GM12878 (cell line): ENCODE measurements around the gene OSGIN1. TPM values are rescaled to one million over a fixed set of nuclear protein-coding genes. Genes with fewer than 3 reads are reported as not detected.
A peak's percentile ranks its signal among the peaks of the same experiment; 100 is the strongest.

ENCODE experiments used
- ATAC-seq: fragments of 200-7000 bp; cut with Tn5 transposase; 3 replicates; pipeline ENCODE4 v1.9.1; 2020; ENCODE audit warnings: mild to moderate bottlenecking, moderate library complexity
- BruUV-seq: library from RNA; stranded (reverse); fragments of 400-500 nt; replicated peaks from 2 replicates; lab custom pipeline; 2021; lab: Mats Ljungman, UMichigan
- CTCF ChIA-PET: fragments of 300-600 bp; sonication (Branson Sonifier 250); formaldehyde crosslinking; extraction: SDS; loops from one replicate; lab custom pipeline; 2021; ENCODE audit warnings: inconsistent platforms; lab: Yijun Ruan, JAX
- POLR2A ChIA-PET: fragments of 350-600 bp; formaldehyde crosslinking; extraction: SDS; loops from one replicate; lab custom pipeline; 2021; ENCODE audit warnings: inconsistent platforms; lab: Charles Lee
- RAD21 ChIA-PET: fragments of 300-600 bp; sonication (Branson Sonifier 250); formaldehyde crosslinking; loops from one replicate; lab custom pipeline; 2023; ENCODE audit warnings: antibody characterized with exemption; ENCODE audit not compliant: unreplicated experiment; lab: Charles Lee
- SMC1A ChIA-PET: fragments of 300-600 bp; sonication (Branson Sonifier 250); formaldehyde crosslinking; loops from one replicate; lab custom pipeline; 2023; ENCODE audit not compliant: unreplicated experiment, uncharacterized antibody; lab: Charles Lee
- DNase-seq: peaks from one replicate; pipeline ENCODE4 v3.0.0-alpha.2; 2011; ENCODE audit warnings: low read depth, low spot score
- FAIRE-seq: peaks from 3 replicates; lab custom pipeline; 2011; peaks lifted over from hg19 to GRCh38; lab: Jason Lieb, UNC
- H2AFZ ChIP-seq: 2 replicates; pipeline ENCODE4 v1.6.0; 2011; ENCODE audit warnings: low read depth, low read length, control low read depth; ENCODE audit not compliant: control insufficient read depth
- H3K27ac ChIP-seq: 2 replicates; pipeline ENCODE4 v1.5.1; 2011; ENCODE audit warnings: control low read depth; ENCODE audit not compliant: control insufficient read depth, insufficient read depth
- H3K27me3 ChIP-seq, 2 experiments: replicated peaks in 1 of 2; 2 replicates each; pipeline versions ENCODE4 v1.6.0 to v1.6.1; 2011; ENCODE audit warnings: low read length in 1 of 2; ENCODE audit not compliant: control insufficient read depth in 2 of 2, insufficient read depth in 2 of 2
- H3K36me3 ChIP-seq, 2 experiments: 2 replicates each; pipeline ENCODE4 v1.5.1; 2011; ENCODE audit warnings: low read length in 1 of 2; ENCODE audit not compliant: control insufficient read depth in 2 of 2, insufficient read depth in 2 of 2
- H3K4me1 ChIP-seq: 2 replicates; pipeline ENCODE4 v1.6.1; 2011; ENCODE audit warnings: mild to moderate bottlenecking, low read length, moderate library complexity, mixed read lengths; ENCODE audit not compliant: control insufficient read depth, insufficient read depth
- H3K4me2 ChIP-seq: 2 replicates; pipeline ENCODE4 v1.6.0; 2011; ENCODE audit warnings: control low read depth; ENCODE audit not compliant: control insufficient read depth, insufficient read depth
- H3K4me3 ChIP-seq: fragments of 200-600 bp; sonication (generic); 2 replicates; pipeline ENCODE4 v1.5.1; 2016
- H3K79me2 ChIP-seq: 2 replicates; pipeline ENCODE4 v1.6.0; 2011; ENCODE audit warnings: low read length; ENCODE audit not compliant: control insufficient read depth, insufficient read depth
- H3K9ac ChIP-seq: 2 replicates; pipeline ENCODE4 v1.8.0; 2011; ENCODE audit warnings: low read length, control low read depth, mixed read lengths; ENCODE audit not compliant: control insufficient read depth, insufficient read depth
- H3K9me3 ChIP-seq: replicated peaks from 3 replicates; pipeline ENCODE4 v1.5.1; 2011; ENCODE audit warnings: mild to moderate bottlenecking, low read length; ENCODE audit not compliant: control insufficient read depth, insufficient read depth
- H4K20me1 ChIP-seq: 2 replicates; pipeline ENCODE4 v1.6.0; 2011; ENCODE audit not compliant: control insufficient read depth, insufficient read depth
- BHLHE40 ChIP-seq, 2 experiments: fragments of 450-650 bp in 1 of 2; IDR thresholded peaks; 2 replicates each; pipeline ENCODE4 v1.6.1; 2011 to 2017; ENCODE audit warnings: low read depth in 2 of 2, borderline replicate concordance in 1 of 2, improper control_type of control experiment in 1 of 2, low read length in 1 of 2, mild to moderate bottlenecking in 1 of 2
- BMI1 ChIP-seq: fragments of 450-650 bp; IDR thresholded peaks from 2 replicates; pipeline ENCODE4 v1.6.1; 2016; ENCODE audit warnings: mild to moderate bottlenecking, moderate library complexity, borderline replicate concordance
- MAX ChIP-seq: IDR thresholded peaks from 2 replicates; pipeline ENCODE4 v1.6.1; 2012; ENCODE audit warnings: low read depth, low read length, improper control_type of control experiment
- SIX5 ChIP-seq: IDR thresholded peaks from 2 replicates; pipeline ENCODE4 v1.6.1; 2011; ENCODE audit warnings: mild to moderate bottlenecking, low read depth, low read length, moderate library complexity; ENCODE audit not compliant: severe bottlenecking
- ZNF622 ChIP-seq: fragments of 450-650 bp; IDR thresholded peaks from 2 replicates; pipeline ENCODE4 v1.6.1; 2017; ENCODE audit warnings: mild to moderate bottlenecking, inconsistent platforms
- WGBS: methylation state at CpG from one replicate; pipeline ENCODE4 v1.1.6; 2016; ENCODE audit warnings: low lambda C conversion rate; ENCODE audit not compliant: insufficient replicate concordance, insufficient coverage; ENCODE audit errors: missing lambda C conversion rate; 5-methylcytosine and 5-hydroxymethylcytosine counted together
- in situ Hi-C: fragments of 300-500 bp; cut with MboI; formaldehyde crosslinking; loops from 9 replicates; pipeline ENCODE4 v1.14.3; 2018; ENCODE audit warnings: mixed read lengths
- intact Hi-C: fragments of 100-400 bp; cut with micrococcal nuclease; formaldehyde crosslinking; loops from one replicate; pipeline ENCODE4 v1.14.2; 2022; ENCODE audit not compliant: unreplicated experiment
- polyA plus RNA-seq, 11 experiments: library from polyadenylated mRNA; depleted of rRNA in 4 of 11; unstranded in 6 of 11; stranded (reverse) in 5 of 11; fragments of >200 nt; fragmentation: Nextera tagmentation in 4 of 11; fragmentation: Illumina TruSeq in 1 of 11; extraction: Ambion mirVana in 4 of 11; extraction: Trizol in 1 of 11; gene quantifications; 1 replicate in 1 of 11; 2 replicates in 10 of 11; pipeline versions ENCODE4 v1.2.1 to v1.2.3, GENCODE V29; 2011 to 2016; ENCODE audit warnings: inconsistent platforms in 2 of 11, missing spikeins in 2 of 11, low read depth in 1 of 11
- total RNA-seq, 4 experiments: library from RNA; depleted of rRNA in 3 of 4; stranded (reverse); fragments of >200 nt in 3 of 4; fragmentation: Illumina TruSeq in 1 of 4; extraction: Trizol in 1 of 4; gene quantifications; 2 replicates each; pipeline versions ENCODE4 v1.2.1 to v1.2.3, GENCODE V29; 2013 to 2021

Gene OSGIN1
- total and polyA plus RNA-seq, 10 of the 15 experiments (the other 5 are each of a cell fraction or from before 2014, with no cell fraction given) = 0.06 to 0.18 (median 0.13) TPM; not detected in 5

GRCh38 chr16:84007965-84008364 lies 54.9 kb downstream of the OSGIN1 start:
- POLR2A ChIA-PET = no interaction called here
- Histone ChIP-seq H4K20me1 (no peaks in the 10 kb centered on the region), H3K4me3 (no peak overlapping the region)
- TF ChIP-seq MAX (no peak), BHLHE40 (IDR thresholded peaks at IDR 0.05; ENCODE audit: borderline replicate concordance in 1 of 2, low read depth in 2 of 2, low read length in 1 of 2) (0 out of 4 replicates have a peak, but pooled peaks of 1 of the 2 experiments have one; percentile 7)
- TF ChIP-seq, all 136 proteins: peak for 1
- ATAC-seq (no peak), DNase-seq (no peak), FAIRE-seq (no peak)
- SMC1A ChIA-PET = no interaction called here
- Histone ChIP-seq H2AFZ (no peak overlapping the region), H3K36me3 (no peaks in the 10 kb centered on the region), H3K27ac (no peak overlapping the region), H3K9me3 (no peaks in the 10 kb centered on the region), H3K9ac (no peak overlapping the region), H3K4me2 (no peak overlapping the region), H3K4me1 (no peaks in the 10 kb centered on the region), H3K27me3 (no peaks in the 10 kb centered on the region; a peak in 2 of 4 replicates), H3K79me2 (no peaks in the 10 kb centered on the region)
- RAD21 ChIA-PET = no interaction called here
- intact Hi-C loops (no loop called here), in situ Hi-C loops (no loop called here)
- BruUV-seq = no TSS peak
- 68% methylated on average over 8 of the region's 8 CpGs for WGBS
- CTCF ChIA-PET = no interaction called here

- no TSS peak for BruUV-seq
- FAIRE-seq = no peak
- TF ChIP-seq ZNF622 (no peak), SIX5 (no peak), BMI1 (no peak)
- H3K4me1 ChIP-seq = no peaks in the 10 kb centered on the region
- no peak overlapping the region for H3K9ac ChIP-seq
- DNase-seq = no peak
- no peaks in the 10 kb centered on the region; a peak in 2 of 4 replicates for H3K27me3 ChIP-seq
- ChIA-PET CTCF (no interaction called here), RAD21 (no interaction called here), SMC1A (no interaction called here), POLR2A (no interaction called here)
- no peaks in the 10 kb centered on the region for H4K20me1 ChIP-seq
- no peaks in the 10 kb centered on the region for H3K79me2 ChIP-seq
- no peak overlapping the region for H3K27ac ChIP-seq
- no peak for ATAC-seq
- in situ Hi-C loops = no loop called here
- H3K4me3 ChIP-seq = no peak overlapping the region
- no peaks in the 10 kb centered on the region for H3K36me3 ChIP-seq
- no peak overlapping the region for H2AFZ ChIP-seq
- intact Hi-C loops = no loop called here
- H3K9me3 ChIP-seq = no peaks in the 10 kb centered on the region; the same call in 2 of the 3 replicates
- no peak overlapping the region for H3K4me2 ChIP-seq
- WGBS = 46% methylated on average over 6 of the region's 6 CpGs
Measured at GRCh38 chr16:84009282-84009681, 56.2 kb downstream of the OSGIN1 start.
